ENCODE results near the gene CABLES2.

Gene CABLES2

DNA sequence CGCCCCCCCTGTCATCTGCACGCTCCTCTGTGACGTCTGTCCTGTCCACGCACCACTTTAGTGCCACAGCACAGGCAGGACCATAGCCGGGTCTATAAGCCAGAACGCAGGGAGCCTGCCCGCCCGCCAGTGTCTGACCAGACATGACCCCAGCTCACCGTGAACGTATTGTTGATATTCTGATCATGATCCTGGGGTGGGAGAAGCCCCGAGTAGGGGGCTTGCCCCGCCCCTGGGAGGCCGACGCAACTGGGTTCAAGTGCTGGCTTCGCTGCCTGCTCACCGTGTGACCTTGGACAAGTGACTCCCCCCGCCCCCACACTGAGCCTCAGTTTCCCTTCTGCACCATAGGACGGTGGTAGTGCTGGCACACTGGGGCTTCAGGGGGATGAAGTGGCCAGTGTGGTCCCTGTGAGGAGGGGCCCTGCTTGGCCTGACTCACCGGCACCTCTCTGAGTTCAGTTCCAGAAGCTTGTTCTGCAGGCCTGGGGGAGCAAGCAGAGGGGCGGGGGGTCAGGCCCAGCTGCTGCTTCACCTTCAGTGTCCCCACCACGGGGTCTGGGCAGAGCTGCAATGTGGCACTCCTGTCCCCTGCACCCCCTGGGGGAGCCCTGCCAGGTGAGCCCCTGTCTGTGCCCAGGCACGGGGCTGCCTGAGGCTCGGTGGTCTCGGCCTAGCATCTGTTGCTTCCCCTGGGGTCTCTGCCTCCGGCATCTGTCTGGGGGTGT lies 11.1 kb upstream of the CABLES2 start:
- DNase-seq = no peak

- DNase-seq = no peak
Measured at GRCh38 chr20:62416651-62417637, 9.9 kb upstream of the CABLES2 start.

- no peak for DNase-seq
Measured at GRCh38 chr20:62415354-62416111, 8.4 kb upstream of the CABLES2 start.

- no peak for DNase-seq
Measured at GRCh38 chr20:62413896-62414481, 6.9 kb upstream of the CABLES2 start.

DNA sequence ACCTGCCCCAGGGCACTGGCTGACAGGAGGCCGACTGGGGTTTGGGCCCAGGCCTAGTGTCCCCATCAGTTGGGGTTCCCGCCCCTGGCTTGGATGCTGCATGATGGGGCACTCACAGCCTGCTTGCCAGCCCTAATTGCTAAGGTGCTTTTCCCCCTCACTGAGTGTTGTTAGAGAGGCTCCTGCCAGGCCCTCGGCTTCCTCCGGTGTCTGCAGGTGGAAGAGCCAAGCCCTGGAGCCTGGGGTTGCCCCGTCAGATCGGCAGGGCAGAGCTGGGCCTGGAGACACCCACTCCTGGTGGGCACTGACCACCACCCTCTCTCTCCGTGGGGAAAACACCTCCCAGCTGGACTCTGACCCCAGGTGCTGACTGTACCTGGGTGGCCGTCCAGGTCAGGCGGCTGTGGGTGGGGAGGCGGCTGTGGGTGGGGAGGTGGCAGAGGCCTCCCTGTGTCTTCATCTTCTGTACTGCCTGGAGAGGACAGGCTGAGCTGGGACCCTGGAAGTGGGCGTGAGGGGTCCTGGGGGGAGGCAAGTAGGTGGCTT lies 6.0 kb upstream of the CABLES2 start:
- no peak for DNase-seq

- DNase-seq = peak; percentile 8
Measured at GRCh38 chr20:62412194-62413024, 5.3 kb upstream of the CABLES2 start.

DNA sequence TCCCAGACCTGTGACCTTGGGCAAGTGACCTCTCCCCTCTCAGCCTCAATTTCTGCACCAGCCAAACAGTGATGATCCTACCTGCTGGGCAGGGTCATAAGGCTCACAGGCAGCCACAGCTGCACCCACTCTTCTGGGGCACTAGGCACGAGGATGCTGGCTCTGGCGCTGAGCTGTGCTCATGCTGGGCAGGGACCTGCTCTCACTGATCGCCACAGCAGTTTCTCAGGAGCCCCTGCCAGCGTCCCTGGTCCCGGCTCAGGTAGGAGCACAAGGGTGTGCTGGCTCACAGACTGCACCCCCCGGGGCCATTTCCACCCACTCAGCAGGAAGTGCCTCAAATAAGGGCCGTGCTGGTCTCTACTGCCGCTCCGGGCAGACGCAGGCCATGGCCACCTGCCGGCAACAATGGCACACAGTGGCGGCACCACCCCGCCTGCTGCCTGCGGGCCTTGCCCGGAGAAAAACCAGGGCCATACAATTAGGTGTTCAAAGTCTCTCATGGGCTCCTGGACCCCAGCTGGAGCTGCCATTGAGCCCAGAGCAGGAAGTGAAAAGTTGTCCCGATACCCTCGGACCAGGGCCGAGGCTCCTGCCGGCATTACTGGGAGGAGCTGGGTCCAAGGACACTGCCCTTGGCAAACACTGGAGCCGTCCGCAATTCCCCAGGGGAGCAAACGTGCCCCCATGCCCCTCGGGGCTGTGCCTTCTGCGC lies 4.6 kb upstream of the CABLES2 start:
- DNase-seq = peak; percentile 81

DNA sequence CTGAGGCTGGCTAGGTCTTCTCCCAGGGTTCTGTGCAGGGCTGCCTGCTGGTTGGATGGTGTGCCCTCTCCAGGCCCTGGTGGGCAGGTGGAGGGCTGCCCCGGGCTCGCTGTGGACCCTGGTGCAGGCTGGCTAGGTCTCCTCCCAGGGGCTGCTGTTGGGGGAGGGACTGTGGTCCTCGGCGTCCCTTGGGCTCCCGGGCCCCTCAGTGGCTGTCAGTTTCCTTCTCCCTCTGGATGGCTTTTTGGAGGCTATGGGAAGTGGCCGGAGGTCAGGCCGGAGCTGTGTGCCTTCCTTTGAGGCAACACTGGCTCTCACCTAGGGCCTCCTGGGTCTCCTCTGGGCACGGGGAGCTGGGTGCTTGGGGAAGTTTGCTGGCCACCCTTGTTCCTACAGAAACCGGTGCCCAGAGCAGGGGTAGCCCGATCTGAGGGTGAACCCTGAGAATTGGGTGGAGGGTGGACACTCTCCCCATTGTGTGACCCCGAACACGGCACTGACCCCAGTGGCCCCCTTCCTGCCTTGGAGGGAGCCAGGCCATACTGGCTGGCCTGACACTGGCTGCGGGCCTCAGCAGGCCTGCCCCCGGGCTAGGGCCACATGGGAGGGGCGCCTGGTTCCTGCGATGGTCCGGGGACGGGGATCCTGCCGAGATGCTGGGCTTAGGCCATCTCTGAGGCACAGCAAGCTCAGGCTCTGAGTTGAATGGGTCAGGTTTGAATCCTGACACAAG lies 3.8 kb upstream of the CABLES2 start:
- DNase-seq = no peak

GRCh38 chr20:62409931-62410745 lies 3.1 kb upstream of the CABLES2 start:
- DNase-seq = peak; percentile 80

GRCh38 chr20:62409086-62409853 lies 2.2 kb upstream of the CABLES2 start:
- no peak for DNase-seq

GRCh38 chr20:62408640-62409039 lies 1.6 kb upstream of the CABLES2 start:
- no peak for DNase-seq

DNA sequence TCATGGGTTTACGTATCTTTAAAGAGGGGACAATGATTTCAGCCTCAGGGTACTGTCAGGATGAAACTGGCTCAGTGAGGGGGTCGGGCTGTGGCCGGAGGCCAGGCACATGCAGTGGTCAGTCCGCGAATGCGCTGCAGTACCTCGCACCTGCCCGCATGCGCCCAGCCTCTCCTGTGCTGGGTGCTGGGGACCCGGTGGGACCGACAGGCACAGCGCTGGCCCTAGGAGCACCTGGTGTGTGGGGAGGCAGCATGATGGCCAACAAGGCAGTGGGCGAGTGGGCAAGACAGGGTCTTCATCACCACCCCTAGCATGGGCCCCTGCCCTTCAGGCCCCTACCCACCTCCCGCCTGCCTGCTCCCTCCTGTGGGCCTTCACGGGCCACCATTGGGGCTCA lies 970 bp upstream of the CABLES2 start:
- DNase-seq = no peak

DNA sequence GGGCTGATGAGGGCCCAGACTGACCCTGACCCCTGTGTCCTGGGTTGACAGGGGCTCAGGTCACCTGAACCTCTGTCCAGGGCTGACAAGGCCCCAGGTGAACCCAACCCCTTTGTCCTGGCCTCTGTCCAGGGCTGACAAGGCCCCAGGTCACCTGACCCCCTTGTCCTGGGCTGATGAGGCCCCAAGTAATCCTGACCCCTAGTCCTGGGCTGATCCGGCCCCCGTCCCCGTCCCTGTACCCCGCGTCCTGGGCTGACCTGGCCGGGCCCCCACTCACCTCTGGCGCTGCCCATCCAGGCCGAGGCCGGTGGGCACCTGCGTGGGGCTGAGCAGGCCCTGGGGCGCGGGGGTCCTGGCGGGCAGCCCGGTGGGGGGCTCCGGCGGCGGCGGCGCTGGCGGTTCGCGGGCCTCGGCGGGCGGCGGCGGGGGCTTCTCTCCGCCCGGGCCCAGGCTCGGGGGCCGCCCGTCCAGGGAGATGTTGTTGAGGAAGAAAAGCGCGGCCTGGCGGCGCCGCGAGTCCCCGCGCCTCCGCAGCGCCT lies 379 bp downstream of the CABLES2 start:
- no peak for DNase-seq

DNA sequence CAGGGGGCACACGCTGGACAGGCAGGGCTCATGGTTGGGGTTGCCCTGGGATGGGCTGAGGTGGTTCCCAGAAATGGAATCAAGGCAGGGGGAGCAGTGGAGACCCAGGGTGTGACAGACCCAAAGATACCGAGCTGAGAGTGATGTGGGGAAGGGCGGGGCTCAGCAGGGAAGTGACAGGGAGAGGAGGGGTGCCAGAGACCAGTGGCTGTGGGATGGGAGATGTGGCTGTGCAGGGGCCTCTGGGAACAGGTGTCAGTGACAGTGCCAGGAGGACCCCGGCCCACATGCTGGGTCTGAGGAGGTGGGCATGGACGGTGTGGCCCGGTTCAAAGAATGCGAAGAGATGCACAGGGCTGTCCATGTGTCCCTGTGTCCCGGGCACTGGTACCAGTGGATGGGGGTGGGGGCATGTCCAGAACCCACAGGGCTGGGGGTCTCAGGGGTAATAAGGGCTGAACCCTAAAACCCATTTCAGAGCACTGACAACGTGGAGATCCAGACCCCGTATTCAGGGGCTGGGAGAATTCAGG lies 1.0 kb downstream of the CABLES2 start:
- DNase-seq = no peak

DNA sequence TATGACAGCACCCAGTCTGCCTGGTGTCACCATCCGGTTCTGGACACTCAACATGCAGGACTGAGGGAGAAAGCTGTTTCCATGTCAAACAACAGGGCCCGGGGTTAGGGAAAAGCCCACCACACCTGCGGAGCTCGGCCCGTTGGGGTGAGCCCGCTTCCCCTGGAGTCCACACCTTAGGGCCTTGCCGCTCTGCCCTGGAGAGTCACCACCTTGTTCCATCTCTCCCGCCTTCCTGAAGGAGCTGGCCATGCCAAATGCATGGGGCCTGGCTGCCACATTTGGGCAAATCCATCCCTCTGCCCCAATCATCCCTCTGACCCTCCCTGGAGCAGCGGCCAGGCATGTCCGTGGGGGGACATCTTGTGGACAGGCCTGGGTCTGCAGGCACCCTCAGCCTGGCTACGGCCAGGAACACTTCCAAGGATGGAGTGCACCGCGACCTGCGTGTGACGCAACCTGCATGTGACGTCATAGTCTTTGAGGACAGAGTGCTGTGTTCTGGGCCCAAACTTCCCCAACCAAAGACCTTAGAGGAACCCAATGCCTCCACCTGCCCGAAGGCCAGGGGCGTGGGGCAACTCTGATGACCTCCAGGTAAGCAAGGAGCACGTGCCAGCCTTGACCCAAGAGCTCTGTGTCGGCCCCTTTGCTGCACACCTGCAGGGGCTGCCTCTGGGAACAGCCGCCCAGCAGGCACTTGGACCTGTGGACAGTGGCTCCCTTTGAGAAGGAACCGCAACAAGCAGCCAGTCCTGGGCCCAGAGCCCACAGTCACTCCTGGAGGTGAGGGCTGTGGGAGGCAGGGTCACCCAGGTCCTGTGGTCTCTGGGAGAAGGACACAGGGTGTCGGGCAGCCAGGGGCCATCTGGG lies 1.7 kb downstream of the CABLES2 start:
- DNase-seq = no peak

DNA sequence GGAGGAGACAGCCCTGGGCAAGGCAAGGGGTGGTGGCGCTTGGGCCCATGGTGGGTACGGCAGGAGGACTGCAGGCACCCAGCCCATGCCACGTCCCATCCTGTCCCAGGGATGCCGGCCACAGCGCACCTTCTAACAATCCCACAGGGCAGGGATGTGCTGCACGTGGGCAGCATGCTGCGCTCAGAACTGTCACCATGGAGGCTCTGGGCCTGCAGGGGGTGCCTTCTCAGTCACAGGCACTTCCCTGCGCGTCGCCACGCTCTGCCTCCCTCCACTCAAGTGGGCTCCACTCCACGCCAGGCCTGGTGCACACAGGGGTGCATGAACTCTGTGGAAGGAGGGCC lies 2.4 kb downstream of the CABLES2 start:
- no peak for DNase-seq

GRCh38 chr20:62404112-62404665 lies 2.9 kb downstream of the CABLES2 start:
- DNase-seq = no peak
